ENCODE data around the gene XRN1.
A peak's percentile ranks its signal among the peaks of the same experiment; 100 is the strongest.

DNA sequence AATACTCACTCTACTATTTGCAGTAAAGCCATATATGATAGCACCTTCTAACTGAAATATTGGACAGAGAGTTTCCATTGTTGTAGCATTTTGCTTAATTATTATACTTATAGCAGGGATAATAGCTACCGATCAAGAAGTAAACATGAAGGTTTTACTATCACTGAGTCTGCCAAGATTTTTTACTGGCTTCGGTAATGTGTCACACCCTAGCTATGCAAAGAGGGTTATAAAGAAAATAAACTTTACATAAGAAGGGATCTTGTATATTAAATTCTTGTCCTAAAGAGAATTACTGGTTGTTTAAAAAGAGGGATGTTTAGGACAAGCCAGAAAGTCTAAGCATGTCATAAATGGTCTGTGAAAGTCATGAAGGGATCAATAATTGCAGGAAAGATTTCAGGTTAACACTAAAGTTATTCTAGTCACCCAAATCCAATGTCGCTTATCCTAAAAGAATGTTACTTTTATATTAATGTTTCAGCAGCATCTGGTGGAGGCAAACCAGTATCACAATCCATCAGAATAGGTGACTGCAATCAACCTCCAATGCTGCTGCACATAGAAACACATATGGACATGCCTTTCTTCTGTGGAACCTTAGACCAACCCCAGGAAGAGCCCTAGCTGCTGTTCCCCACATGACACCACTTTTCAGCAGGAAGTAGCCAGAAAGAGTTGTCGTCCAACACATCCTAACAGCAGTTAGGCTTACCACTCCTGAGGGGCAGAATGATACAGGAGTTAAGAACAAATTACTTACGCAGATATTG, 159.8 kb downstream of the XRN1 start:
- TF ChIP-seq, protein P1, sequence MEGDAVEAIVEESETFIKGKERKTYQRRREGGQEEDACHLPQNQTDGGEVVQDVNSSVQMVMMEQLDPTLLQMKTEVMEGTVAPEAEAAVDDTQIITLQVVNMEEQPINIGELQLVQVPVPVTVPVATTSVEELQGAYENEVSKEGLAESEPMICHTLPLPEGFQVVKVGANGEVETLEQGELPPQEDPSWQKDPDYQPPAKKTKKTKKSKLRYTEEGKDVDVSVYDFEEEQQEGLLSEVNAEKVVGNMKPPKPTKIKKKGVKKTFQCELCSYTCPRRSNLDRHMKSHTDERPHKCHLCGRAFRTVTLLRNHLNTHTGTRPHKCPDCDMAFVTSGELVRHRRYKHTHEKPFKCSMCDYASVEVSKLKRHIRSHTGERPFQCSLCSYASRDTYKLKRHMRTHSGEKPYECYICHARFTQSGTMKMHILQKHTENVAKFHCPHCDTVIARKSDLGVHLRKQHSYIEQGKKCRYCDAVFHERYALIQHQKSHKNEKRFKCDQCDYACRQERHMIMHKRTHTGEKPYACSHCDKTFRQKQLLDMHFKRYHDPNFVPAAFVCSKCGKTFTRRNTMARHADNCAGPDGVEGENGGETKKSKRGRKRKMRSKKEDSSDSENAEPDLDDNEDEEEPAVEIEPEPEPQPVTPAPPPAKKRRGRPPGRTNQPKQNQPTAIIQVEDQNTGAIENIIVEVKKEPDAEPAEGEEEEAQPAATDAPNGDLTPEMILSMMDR (IDR thresholded peaks at IDR 0.05): no peak
- peak; percentile 38 for TF ChIP-seq POLR2AphosphoS5 (IDR thresholded peaks at IDR 0.05)

Data from prostate gland (tissue), 2 donors.